MM.1S (cell line): ENCODE measurements around the gene GRIK4.

ENCODE experiments used
- CTCF ChIP-seq: fragments of 300-600 bp; sonication (generic); IDR thresholded peaks from 2 replicates; pipeline ENCODE4 v1.5.1; 2016; ENCODE audit warnings: antibody characterized with exemption, low read length, mixed read lengths
- EZH2 ChIP-seq: fragments of 300-600 bp; sonication (generic); optimal IDR thresholded peaks from 2 replicates; pipeline ENCODE3; 2017; ENCODE audit warnings: low read depth, mild to moderate bottlenecking, antibody characterized with exemption, low read length, mixed read lengths
- EZH2phosphoT487 ChIP-seq: fragments of 300-600 bp; sonication (generic); IDR thresholded peaks from 2 replicates; pipeline ENCODE4 v1.6.1; 2018; ENCODE audit warnings: antibody characterized with exemption, low read length

GRCh38 chr11:120912504-120912903 lies 401.0 kb downstream of the GRIK4 start:
- no peak for TF ChIP-seq EZH2
- TF ChIP-seq CTCF = peak; percentile 38
- no peak for TF ChIP-seq EZH2phosphoT487
